Smooth muscle cell (in vitro differentiated cells): Measurements from ENCODE around the gene PPM1A. TPM values are rescaled to one million over a fixed set of nuclear protein-coding genes. Genes with fewer than 3 reads are reported as not detected.

ENCODE experiments used
- DNase-seq: peaks from one replicate; lab custom pipeline; 2025; ENCODE audit not compliant: unreplicated experiment; lab: John Stamatoyannopoulos, UW
- H2AFZ ChIP-seq: fragments of 200-600 bp; sonication (generic); 2 replicates; pipeline ENCODE4 v1.6.0; 2016; ENCODE audit warnings: antibody characterized with exemption, low read depth, mild to moderate bottlenecking
- H3F3A ChIP-seq: fragments of 200-600 bp; sonication (generic); 2 replicates; pipeline ENCODE4 v1.6.0; 2017; ENCODE audit warnings: antibody characterized with exemption, low read depth
- H3K27ac ChIP-seq: fragments of 200-600 bp; sonication (generic); 2 replicates; pipeline ENCODE4 v1.5.1; 2016; ENCODE audit warnings: low read depth, mild to moderate bottlenecking
- H3K27me3 ChIP-seq: fragments of 200-600 bp; sonication (generic); 2 replicates; pipeline ENCODE4 v1.6.1; 2016; ENCODE audit warnings: low read depth, mild to moderate bottlenecking
- H3K36me3 ChIP-seq: fragments of 200-600 bp; sonication (generic); 2 replicates; pipeline ENCODE4 v1.5.1; 2016; ENCODE audit warnings: low read depth
- H3K4me1 ChIP-seq: fragments of 200-600 bp; sonication (generic); 2 replicates; pipeline ENCODE4 v1.5.1; 2016; ENCODE audit warnings: low read depth
- H3K4me2 ChIP-seq: fragments of 200-600 bp; sonication (generic); 2 replicates; pipeline ENCODE4 v1.6.0; 2016; ENCODE audit warnings: mild to moderate bottlenecking
- H3K4me3 ChIP-seq: fragments of 200-600 bp; sonication (generic); 2 replicates; pipeline ENCODE4 v1.5.1; 2016; ENCODE audit warnings: mild to moderate bottlenecking
- H3K79me2 ChIP-seq: fragments of 200-600 bp; sonication (generic); 2 replicates; pipeline ENCODE4 v1.6.0; 2016; ENCODE audit warnings: low read depth, mild to moderate bottlenecking
- H3K9ac ChIP-seq: fragments of 200-600 bp; sonication (generic); 2 replicates; pipeline ENCODE4 v1.6.0; 2016; ENCODE audit warnings: low read depth
- H3K9me3 ChIP-seq: fragments of 200-600 bp; sonication (generic); replicated peaks from 2 replicates; pipeline ENCODE4 v1.5.1; 2016; ENCODE audit warnings: low read depth
- H4K20me1 ChIP-seq: fragments of 200-600 bp; sonication (generic); 2 replicates; pipeline ENCODE4 v1.6.0; 2016; ENCODE audit warnings: low read depth
- CTCF ChIP-seq: fragments of 200-600 bp; sonication (generic); IDR thresholded peaks from 2 replicates; pipeline ENCODE4 v1.5.1; 2017; ENCODE audit warnings: borderline replicate concordance, mild to moderate bottlenecking, antibody characterized with exemption; ENCODE audit not compliant: insufficient read depth, poor library complexity, severe bottlenecking
- WGBS: methylation state at CpG from one replicate; pipeline ENCODE4 v1.1.7; 2016; ENCODE audit warnings: low lambda C conversion rate; 5-methylcytosine and 5-hydroxymethylcytosine counted together
- polyA plus RNA-seq: library from polyadenylated mRNA; unstranded; fragments of >200 nt; fragmentation: Nextera tagmentation; extraction: Ambion mirVana; gene quantifications from 2 replicates; pipeline ENCODE4 v1.2.1, GENCODE V29; 2016
- total RNA-seq: library from RNA; depleted of rRNA; stranded (reverse); fragments of >200 nt; gene quantifications from 2 replicates; pipeline ENCODE4 v1.2.3, GENCODE V29; 2014

PPM1A gene
- total and polyA plus RNA-seq, 2 experiments from 2014 or later, result 17.5 to 30.0 TPM

- no peak for TF ChIP-seq CTCF
- no peaks in the 10 kb centered on the region for H3K27me3 ChIP-seq
- H3K4me3 ChIP-seq, result no peak overlapping the region
- WGBS, result 86% methylated on average over 4 of the region's 4 CpGs
- no peak overlapping the region for H3K9ac ChIP-seq
- no peaks in the 10 kb centered on the region for H4K20me1 ChIP-seq
- no peaks in the 10 kb centered on the region for H3K36me3 ChIP-seq
- no peak for DNase-seq
- no peaks in the 10 kb centered on the region for H3F3A ChIP-seq
- no peaks in the 10 kb centered on the region for H3K4me1 ChIP-seq
- no peak overlapping the region for H3K27ac ChIP-seq
- H2AFZ ChIP-seq, result no peak overlapping the region
- H3K4me2 ChIP-seq, result no peak overlapping the region
- no peaks in the 10 kb centered on the region for H3K9me3 ChIP-seq
- no peaks in the 10 kb centered on the region for H3K79me2 ChIP-seq
These were observed 26.2 kb upstream of the PPM1A start for GRCh38 chr14:60222820-60223219.

GRCh38 chr14:60225265-60225664, 23.8 kb upstream of the PPM1A start:
- DNase-seq, result no peak
- H3K4me3 ChIP-seq, result no peak overlapping the region
- H3F3A ChIP-seq, result no peaks in the 10 kb centered on the region
- no peaks in the 10 kb centered on the region for H3K36me3 ChIP-seq
- H2AFZ ChIP-seq, result no peak overlapping the region
- no peak overlapping the region for H3K27ac ChIP-seq
- H3K4me2 ChIP-seq, result no peak overlapping the region
- TF ChIP-seq CTCF, result no peak
- H3K9ac ChIP-seq, result no peak overlapping the region
- no peaks in the 10 kb centered on the region for H3K4me1 ChIP-seq
- no peaks in the 10 kb centered on the region for H3K79me2 ChIP-seq
- no peaks in the 10 kb centered on the region for H4K20me1 ChIP-seq
- 90% methylated on average over 3 of the region's 3 CpGs for WGBS
- H3K27me3 ChIP-seq, result no peaks in the 10 kb centered on the region
- no peaks in the 10 kb centered on the region for H3K9me3 ChIP-seq

- no peaks in the 10 kb centered on the region for H4K20me1 ChIP-seq
- H3K4me1 ChIP-seq, result no peaks in the 10 kb centered on the region
- H2AFZ ChIP-seq, result no peak overlapping the region
- H3K4me2 ChIP-seq, result no peak overlapping the region
- DNase-seq, result no peak
- H3K79me2 ChIP-seq, result no peaks in the 10 kb centered on the region
- no peak overlapping the region for H3K9ac ChIP-seq
- H3K27me3 ChIP-seq, result no peaks in the 10 kb centered on the region
- no peaks in the 10 kb centered on the region for H3K9me3 ChIP-seq
- no peaks in the 10 kb centered on the region for H3K36me3 ChIP-seq
- TF ChIP-seq CTCF, result no peak
- H3F3A ChIP-seq, result no peaks in the 10 kb centered on the region
- WGBS, result 86% methylated on average over 2 of the region's 2 CpGs
- no peak overlapping the region for H3K4me3 ChIP-seq
- no peak overlapping the region for H3K27ac ChIP-seq
These were observed 22.7 kb upstream of the PPM1A start for GRCh38 chr14:60226298-60226697.

- 97% methylated on average over 1 of the region's 1 CpG for WGBS
- Histone ChIP-seq H3K4me2 (no peak overlapping the region), H2AFZ (no peak overlapping the region), H3K36me3 (no peaks in the 10 kb centered on the region), H3K27me3 (no peaks in the 10 kb centered on the region), H3K9me3 (no peaks in the 10 kb centered on the region), H3K4me3 (no peak overlapping the region), H3K27ac (no peak overlapping the region), H4K20me1 (no peaks in the 10 kb centered on the region), H3F3A (no peaks in the 10 kb centered on the region), H3K4me1 (no peaks in the 10 kb centered on the region), H3K9ac (no peak overlapping the region), H3K79me2 (no peaks in the 10 kb centered on the region)
- no peak for DNase-seq
- TF ChIP-seq CTCF, result no peak
These were observed 21.7 kb upstream of the PPM1A start for GRCh38 chr14:60227291-60227690.
